ENCODE data around the gene ZXDC. TPM values are rescaled to one million over a fixed set of nuclear protein-coding genes. Genes with fewer than 3 reads are reported as not detected.

The ZXDC gene
- total RNA-seq, 1 experiment from 2014 or later = 33.3 TPM

GRCh38 chr3:126402666-126403302 is 72.9 kb downstream of the ZXDC start:
- ChIA-PET POLR2A (no interaction called here), CTCF (no interaction called here)
- ATAC-seq (no peak), DNase-seq (ENCODE audit: low read depth, low spot score) (no peak)
- in situ Hi-C loops (cut with HindIII; ENCODE audit: low pct_unique_long_range_greater_than_20kb, low sequenced_read_pairs) = no loop called here
- no TSS peak for BruUV-seq (replicated peaks)
- no peaks in the 10 kb centered on the region for H3K36me3 ChIP-seq (ENCODE audit: control insufficient read depth, insufficient read depth, low read length)
- TF ChIP-seq POLR2AphosphoS5 (IDR thresholded peaks at IDR 0.05; ENCODE audit: low read depth, low read length) (no peak), CTCF (IDR thresholded peaks at IDR 0.05) (no peak), TCF7L2 (IDR thresholded peaks at IDR 0.05; ENCODE audit: low read depth, low read length) (no peak), SIN3A (IDR thresholded peaks at IDR 0.05; ENCODE audit: borderline replicate concordance, insufficient read depth, low read depth, low read length) (no peak), REST (IDR thresholded peaks at IDR 0.05; ENCODE audit: insufficient read depth in 1 of 2, low read depth in 2 of 2, low read length in 1 of 2) (no peak)
- no peak overlapping the region for H3K27ac ChIP-seq (ENCODE audit: low read length)
- no peak overlapping the region for H3K4me3 ChIP-seq (ENCODE audit: low read depth in 2 of 2, low read length in 2 of 2)
- H3K9me3 ChIP-seq (ENCODE audit: control insufficient read depth, insufficient read depth, low read depth, low read length) = no peaks in the 10 kb centered on the region
- intact Hi-C loops (cut with micrococcal nuclease; ENCODE audit: unreplicated experiment) = no loop called here
- H3K4me1 ChIP-seq (ENCODE audit: control insufficient read depth, insufficient read depth, low read length) = no peaks in the 10 kb centered on the region
- peaks cover 3% of the 10 kb centered on the region; the same call in 1 of the 2 replicates for H3K27me3 ChIP-seq (ENCODE audit: control insufficient read depth, insufficient read depth, low read length)

- POLR2A ChIA-PET = no interaction called here
- Histone ChIP-seq H3K4me1 (ENCODE audit: control insufficient read depth, insufficient read depth, low read length) (no peaks in the 10 kb centered on the region), H3K4me3 (ENCODE audit: low read depth in 2 of 2, low read length in 2 of 2) (no peak overlapping the region), H3K9me3 (ENCODE audit: control insufficient read depth, insufficient read depth, low read depth, low read length) (no peaks in the 10 kb centered on the region), H3K27ac (ENCODE audit: low read length) (no peak overlapping the region), H3K36me3 (ENCODE audit: control insufficient read depth, insufficient read depth, low read length) (no peaks in the 10 kb centered on the region), H3K27me3 (ENCODE audit: control insufficient read depth, insufficient read depth, low read length) (no peaks in the 10 kb centered on the region; the same call in 1 of the 2 replicates)
- no peak for ATAC-seq
- no TSS peak for BruUV-seq (replicated peaks)
- no peak for DNase-seq (ENCODE audit: low read depth, low spot score)
- CTCF ChIA-PET = no interaction called here
- in situ Hi-C loops (cut with HindIII; ENCODE audit: low pct_unique_long_range_greater_than_20kb, low sequenced_read_pairs) = no loop called here
- TF ChIP-seq TCF7L2 (IDR thresholded peaks at IDR 0.05; ENCODE audit: low read depth, low read length) = no peak
- no peak for TF ChIP-seq POLR2AphosphoS5 (IDR thresholded peaks at IDR 0.05; ENCODE audit: low read depth, low read length)
- no peak for TF ChIP-seq REST (IDR thresholded peaks at IDR 0.05; ENCODE audit: insufficient read depth in 1 of 2, low read depth in 2 of 2, low read length in 1 of 2)
- no peak for TF ChIP-seq SIN3A (IDR thresholded peaks at IDR 0.05; ENCODE audit: borderline replicate concordance, insufficient read depth, low read depth, low read length)
- TF ChIP-seq CTCF (IDR thresholded peaks at IDR 0.05) = no peak
- intact Hi-C loops (cut with micrococcal nuclease; ENCODE audit: unreplicated experiment) = no loop called here
Measured at GRCh38 chr3:126402178-126402577, 73.5 kb downstream of the ZXDC start.

Measured in Panc1 (cell line).